NCI-H345 treated with DMSO at 0.1 percent for 48 hours (cell line): ENCODE data around the gene TDRD9.

ENCODE experiments used
- DNase-seq: peaks from one replicate; lab custom pipeline; 2025; ENCODE audit not compliant: unreplicated experiment; lab: John Stamatoyannopoulos, UW

Gene TDRD9

GRCh38 chr14:104101086-104101621 lies 172.9 kb downstream of the TDRD9 start:
- DNase-seq, result no peak

- no peak for DNase-seq
These were observed 173.5 kb downstream of the TDRD9 start for GRCh38 chr14:104101651-104102281.
